ENCODE results near the gene DEDD2.
A peak's percentile ranks its signal among the peaks of the same experiment; 100 is the strongest.

Gene DEDD2

DNA sequence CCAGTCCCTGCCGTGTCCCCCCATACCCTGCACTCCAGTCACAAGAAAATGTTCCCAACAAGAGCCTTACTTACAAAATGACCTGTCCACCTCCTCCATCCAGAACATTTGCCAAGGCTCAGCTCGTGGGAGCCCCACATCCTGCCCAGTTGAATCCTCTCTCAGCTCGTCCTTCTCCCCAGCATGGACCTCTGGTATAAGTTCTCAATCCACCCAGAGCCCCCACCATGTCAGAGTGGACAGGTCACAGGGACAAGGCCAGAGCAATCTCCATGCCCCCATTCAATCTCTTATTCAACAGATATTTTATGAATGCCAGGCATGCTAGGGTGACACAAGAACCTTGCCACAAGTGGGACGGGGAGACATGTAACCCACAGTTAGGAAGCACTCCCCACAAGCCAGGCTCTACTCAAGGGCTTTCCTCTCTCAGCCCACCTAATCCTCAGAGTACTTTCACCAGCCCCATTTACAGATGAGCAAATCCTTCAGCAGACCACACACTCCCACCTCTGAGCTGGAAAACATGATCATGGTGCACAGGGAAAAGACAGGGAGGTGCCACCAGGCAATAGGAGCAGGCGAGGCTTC lies 15.1 kb downstream of the DEDD2 start:
- Mint-ChIP-seq H3K9me3 (no peaks in the 10 kb centered on the region), H3K4me3 (peak overlapping the region; percentile 61), H3K4me1 (peaks cover 85% of the 10 kb centered on the region), H3K27me3 (no peaks in the 10 kb centered on the region), H3K36me3 (ENCODE audit: low read depth) (peaks cover 33% of the 10 kb centered on the region), H3K27ac (peak overlapping the region; percentile 92)
- ATAC-seq (no peak), DNase-seq (no peak)

DNA sequence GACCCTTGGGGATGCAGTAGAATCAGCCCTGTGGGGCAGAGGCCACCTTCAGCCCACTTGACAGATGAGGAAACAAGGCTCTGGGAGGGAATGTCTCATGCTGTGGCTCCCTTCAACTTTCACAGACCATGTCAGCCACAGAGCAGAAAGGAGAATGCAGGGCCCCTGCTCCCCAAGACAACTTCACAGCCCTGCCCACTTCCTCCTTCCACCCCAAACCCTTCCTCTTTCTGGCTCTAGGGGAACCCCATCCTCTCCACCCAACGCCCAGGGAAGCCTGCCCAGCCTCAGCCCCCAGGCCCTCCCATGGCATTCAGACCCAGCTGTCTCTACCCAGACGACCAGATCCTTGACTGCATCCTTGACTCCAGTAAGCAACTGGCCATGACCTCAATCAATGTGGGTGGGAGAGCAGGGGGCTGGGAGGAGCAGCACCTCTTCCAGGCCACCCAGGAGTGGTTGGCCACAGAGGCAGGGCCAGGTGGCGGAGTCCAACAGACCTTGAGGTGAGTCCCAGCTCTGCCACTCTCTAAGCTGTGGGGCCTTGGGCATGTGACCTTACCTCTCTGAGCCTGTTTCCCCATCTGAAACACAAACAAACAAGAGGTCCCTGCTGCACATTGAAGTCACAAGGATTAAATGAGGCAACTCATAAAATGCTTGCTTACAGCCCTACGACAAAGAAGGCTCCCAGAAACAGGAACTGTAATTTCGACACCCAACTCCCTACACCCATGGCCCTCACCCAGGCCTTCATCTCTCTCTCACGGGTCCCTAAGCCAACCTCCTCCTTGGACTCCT lies 15.8 kb downstream of the DEDD2 start:
- ATAC-seq (peak; percentile 59), DNase-seq (peak; percentile 61)
- Mint-ChIP-seq H3K9me3 (no peaks in the 10 kb centered on the region), H3K27ac (peak overlapping the region; percentile 92), H3K27me3 (no peaks in the 10 kb centered on the region), H3K4me3 (peak overlapping the region; percentile 61), H3K4me1 (peaks cover 86% of the 10 kb centered on the region), H3K36me3 (ENCODE audit: low read depth) (peaks cover 33% of the 10 kb centered on the region)

DNA sequence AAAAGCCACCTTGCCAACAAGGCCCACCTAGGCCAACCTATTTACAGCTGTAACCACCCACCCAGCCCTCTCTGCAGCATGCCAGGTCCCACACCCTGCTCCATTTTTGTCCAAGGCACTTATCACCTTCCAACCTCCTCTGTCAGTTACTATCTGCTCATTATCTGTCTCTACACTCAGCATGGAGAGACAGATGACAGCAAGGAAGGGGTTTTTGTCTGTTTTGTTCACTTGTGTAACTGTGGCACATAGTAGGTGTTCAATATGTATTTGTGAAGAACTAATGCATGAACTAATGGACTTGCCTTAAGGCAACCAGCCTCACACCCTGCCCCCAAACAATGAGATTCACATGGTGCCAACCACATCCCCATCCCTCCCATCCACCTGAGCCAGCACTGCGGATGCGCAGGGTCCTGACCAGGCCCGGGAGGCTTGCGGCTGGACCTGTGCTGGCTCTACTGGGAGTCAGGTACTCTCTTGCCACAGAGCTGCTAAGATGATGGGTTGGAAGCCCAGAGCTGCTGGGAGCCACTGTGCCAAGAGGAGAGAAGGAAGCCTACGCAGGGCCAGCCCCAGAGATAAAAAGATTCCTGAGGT lies 17.3 kb downstream of the DEDD2 start:
- H3K27ac Mint-ChIP-seq = peak overlapping the region; percentile 92
- H3K36me3 Mint-ChIP-seq (ENCODE audit: low read depth) = peaks cover 34% of the 10 kb centered on the region
- ATAC-seq (no peak), DNase-seq (no peak)
- H3K4me1 Mint-ChIP-seq = peaks cover 86% of the 10 kb centered on the region
- H3K9me3 Mint-ChIP-seq = no peaks in the 10 kb centered on the region
- no peaks in the 10 kb centered on the region for H3K27me3 Mint-ChIP-seq
- peak overlapping the region; percentile 68 for H3K4me3 Mint-ChIP-seq

DNA sequence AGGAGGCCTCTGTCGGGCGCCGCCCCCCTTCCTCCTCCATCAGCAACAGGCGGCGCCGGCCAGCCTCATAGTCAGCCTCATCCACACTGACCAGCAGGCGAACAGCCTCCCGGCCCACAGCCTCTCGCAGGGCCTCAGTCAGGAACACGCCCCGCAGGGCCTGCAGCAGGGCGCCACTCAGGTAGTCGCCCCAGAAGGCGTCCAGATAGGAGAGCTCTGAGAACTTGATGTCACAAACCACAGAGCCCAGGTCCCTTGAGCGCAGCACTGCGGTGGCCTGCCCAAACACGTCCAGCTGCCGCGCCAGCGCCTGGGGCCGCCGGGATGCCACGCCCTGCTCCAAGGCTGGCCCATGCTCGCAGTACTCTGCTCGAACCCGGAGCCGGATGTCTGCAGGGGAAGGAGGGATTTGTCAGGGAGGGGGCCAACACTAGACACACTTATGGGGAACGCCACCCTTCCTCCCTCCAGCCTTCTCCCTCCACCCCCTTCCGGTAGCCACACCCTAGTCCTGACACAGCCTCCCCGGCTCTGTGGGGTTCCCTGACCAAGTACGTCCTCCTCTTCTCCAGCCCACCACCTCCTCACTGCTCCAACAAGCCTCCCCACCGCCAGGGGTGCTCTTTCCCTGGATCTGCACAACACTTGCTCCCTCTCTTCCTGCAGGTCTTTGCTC lies 17.9 kb downstream of the DEDD2 start:
- peak overlapping the region; percentile 92 for H3K27ac Mint-ChIP-seq

DNA sequence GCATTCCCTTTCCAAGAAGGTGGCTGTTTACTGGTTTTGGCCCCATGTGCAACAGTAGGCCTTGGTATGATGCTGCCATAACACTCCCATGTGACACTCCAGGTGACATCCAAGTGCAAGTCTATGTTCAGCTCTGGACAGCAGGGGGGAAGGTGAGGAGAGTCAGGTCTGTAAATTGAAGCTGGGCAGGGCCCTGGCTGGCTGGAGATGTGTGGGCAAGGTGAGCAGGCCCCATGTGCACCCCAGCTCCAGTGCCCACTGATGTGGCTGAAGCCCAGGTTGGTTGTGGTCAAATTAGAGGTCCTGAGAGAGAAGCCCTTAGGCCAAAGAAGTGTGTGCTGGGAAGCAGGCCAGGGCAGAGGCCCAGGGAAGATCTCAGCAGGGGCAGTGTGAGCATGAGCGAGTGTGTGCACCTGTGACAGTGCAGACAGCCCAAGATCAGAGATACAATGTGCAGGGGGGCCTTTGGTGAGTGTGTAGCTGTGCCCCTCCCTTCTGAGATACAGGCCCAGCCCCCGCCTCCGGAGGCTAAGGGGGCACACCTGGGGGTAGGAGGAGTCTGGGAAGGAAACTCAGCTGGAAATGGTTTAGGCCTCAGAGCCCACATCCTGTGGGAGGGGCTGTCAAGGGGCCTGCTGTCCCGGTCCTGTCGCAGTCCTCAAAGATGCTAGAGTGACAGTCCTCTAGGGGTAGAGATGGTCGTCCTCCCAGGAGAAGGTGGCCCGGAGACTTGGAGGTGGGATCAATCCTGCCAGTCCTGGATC lies 18.6 kb downstream of the DEDD2 start:
- H3K4me1 Mint-ChIP-seq = peaks cover 76% of the 10 kb centered on the region
- H3K27ac Mint-ChIP-seq = peak overlapping the region; percentile 92
- no peaks in the 10 kb centered on the region for H3K27me3 Mint-ChIP-seq
- peaks cover 27% of the 10 kb centered on the region for H3K36me3 Mint-ChIP-seq (ENCODE audit: low read depth)
- ATAC-seq (peak; percentile 64), DNase-seq (peak; percentile 68)
- H3K4me3 Mint-ChIP-seq = peak overlapping the region; percentile 68
- H3K9me3 Mint-ChIP-seq = no peaks in the 10 kb centered on the region

More for the DNA sequence above, 17.9 kb downstream of the DEDD2 start:
- ATAC-seq = peak; percentile 70
- Mint-ChIP-seq H3K9me3 (no peaks in the 10 kb centered on the region), H3K27me3 (no peaks in the 10 kb centered on the region), H3K36me3 (ENCODE audit: low read depth) (peaks cover 29% of the 10 kb centered on the region), H3K4me1 (peaks cover 80% of the 10 kb centered on the region), H3K4me3 (peak overlapping the region; percentile 68)
- peak; percentile 74 for DNase-seq

DNA sequence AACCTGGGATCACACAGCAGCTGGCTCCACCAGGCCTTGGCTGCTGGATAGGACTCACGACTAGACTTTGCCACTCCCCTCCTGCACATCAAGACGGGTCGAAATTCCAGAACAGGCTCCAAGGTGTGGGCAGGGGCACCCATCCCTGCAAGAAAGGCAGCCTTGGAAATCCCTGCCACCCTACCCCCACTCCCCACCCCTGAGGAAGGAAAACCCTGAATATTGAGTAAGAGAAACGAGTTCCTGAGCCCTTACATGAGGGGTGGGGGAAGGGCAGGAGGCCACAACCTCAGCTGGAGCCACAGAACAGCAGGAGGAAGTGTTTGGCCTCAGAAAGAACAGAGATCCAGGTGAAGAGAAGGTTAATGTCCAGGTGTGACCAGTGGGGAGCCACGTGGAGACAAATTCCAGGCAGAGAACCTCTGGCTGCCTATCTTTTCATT lies 20.1 kb downstream of the DEDD2 start:
- Mint-ChIP-seq H3K27me3 (no peaks in the 10 kb centered on the region), H3K9me3 (peaks cover 4% of the 10 kb centered on the region), H3K4me1 (peaks cover 66% of the 10 kb centered on the region), H3K36me3 (ENCODE audit: low read depth) (peaks cover 26% of the 10 kb centered on the region), H3K27ac (peak overlapping the region; percentile 49), H3K4me3 (no peak overlapping the region)
- no peak for ATAC-seq
- DNase-seq = no peak

DNA sequence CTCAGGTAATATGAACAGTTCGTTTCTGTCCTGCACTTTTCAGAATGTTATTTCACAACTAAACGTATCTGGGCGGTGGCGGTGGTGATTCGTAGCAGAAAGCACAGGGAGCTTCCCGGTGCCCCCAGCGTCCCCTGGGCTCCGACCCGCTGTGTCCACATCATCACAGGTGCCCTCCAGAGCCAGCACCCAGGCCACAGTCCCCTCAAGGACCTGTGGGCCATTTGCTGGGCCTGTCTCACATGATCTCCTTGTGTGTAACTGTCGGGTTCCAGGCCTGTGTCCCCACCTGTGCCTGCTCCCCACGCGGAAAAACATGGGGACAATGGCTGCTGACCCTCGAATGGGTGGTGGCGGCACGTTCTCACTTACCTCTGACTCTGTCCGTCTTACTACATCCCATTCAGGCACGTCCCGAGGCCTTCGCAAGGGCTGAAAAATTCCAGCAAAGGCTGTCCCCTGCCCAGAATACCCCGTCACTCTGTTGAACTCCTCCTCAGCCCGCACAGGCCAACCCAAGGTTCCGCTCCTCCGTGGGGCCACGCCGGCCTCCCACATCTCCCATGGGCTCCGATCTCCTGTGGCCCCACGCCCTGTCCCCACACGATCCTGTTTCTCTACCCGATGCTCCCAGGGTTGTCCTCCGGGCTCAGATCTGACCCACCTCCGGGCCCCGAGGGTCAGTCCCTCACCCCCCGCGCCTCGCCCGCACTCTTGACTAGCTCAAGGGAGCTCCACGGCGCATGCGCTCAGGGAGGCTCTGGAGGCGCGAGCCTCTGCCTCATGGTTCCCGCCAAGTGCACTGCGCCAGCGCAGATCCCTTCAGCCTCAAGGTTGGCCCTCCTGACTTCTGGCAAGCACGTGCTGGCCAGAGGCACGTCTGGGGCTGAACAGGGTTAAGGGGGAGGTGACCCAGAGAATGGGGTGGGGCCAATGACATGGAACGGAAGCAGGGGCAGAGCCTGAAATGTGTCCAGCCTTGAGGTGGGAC lies 21.2 kb downstream of the DEDD2 start:
- peaks cover 4% of the 10 kb centered on the region for H3K9me3 Mint-ChIP-seq
- no peaks in the 10 kb centered on the region for H3K27me3 Mint-ChIP-seq
- ATAC-seq = no peak
- H3K36me3 Mint-ChIP-seq (ENCODE audit: low read depth) = peaks cover 25% of the 10 kb centered on the region
- no peak overlapping the region for H3K4me3 Mint-ChIP-seq
- peaks cover 66% of the 10 kb centered on the region for H3K4me1 Mint-ChIP-seq
- DNase-seq = no peak
- peak overlapping the region; percentile 11 for H3K27ac Mint-ChIP-seq

DNA sequence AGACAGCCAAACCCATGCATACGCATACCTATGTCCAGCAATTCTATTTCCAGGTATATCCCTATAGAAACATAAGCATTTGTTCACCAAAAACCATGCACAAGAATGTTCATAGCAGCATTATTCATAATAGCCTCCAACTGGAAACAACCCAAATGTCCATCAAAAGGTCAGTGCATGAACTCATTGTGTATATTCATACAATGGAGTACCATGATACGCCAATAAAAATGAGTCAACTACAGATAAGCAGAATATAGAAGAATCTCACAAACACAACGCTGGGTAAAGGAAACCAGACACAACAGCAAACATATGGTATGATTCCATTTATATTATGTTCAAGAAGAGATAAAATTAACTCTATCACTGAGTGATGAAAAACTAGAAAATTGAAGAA lies 23.8 kb downstream of the DEDD2 start:
- peaks cover 4% of the 10 kb centered on the region for H3K9me3 Mint-ChIP-seq
- ATAC-seq (no peak), DNase-seq (no peak)
- no peak overlapping the region for H3K4me3 Mint-ChIP-seq
- H3K36me3 Mint-ChIP-seq (ENCODE audit: low read depth) = peaks cover 16% of the 10 kb centered on the region
- peaks cover 49% of the 10 kb centered on the region for H3K4me1 Mint-ChIP-seq
- peak overlapping the region; percentile 46 for H3K27ac Mint-ChIP-seq
- H3K27me3 Mint-ChIP-seq = no peaks in the 10 kb centered on the region

DNA sequence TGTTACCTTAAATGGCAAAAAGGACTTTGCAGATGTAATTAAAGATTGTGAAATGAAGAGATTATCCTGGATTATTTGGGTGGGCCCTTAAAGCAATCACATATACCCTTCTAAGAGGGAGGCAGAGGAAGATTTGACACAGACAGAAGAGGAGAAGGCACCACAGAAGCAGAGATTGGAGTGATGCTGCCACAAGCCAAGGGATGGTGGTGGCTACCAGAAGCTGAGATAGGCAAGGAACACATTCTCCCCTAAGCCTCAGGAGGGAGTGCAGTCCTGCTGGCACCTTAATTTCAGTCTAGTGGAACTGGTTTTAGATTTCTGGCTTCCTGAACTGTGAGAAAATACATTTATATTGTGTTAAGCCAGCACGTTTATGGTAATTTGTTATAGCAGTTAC lies 24.2 kb downstream of the DEDD2 start:
- peaks cover 46% of the 10 kb centered on the region for H3K4me1 Mint-ChIP-seq
- no peak overlapping the region for H3K27ac Mint-ChIP-seq
- H3K36me3 Mint-ChIP-seq (ENCODE audit: low read depth) = peaks cover 13% of the 10 kb centered on the region
- no peak overlapping the region for H3K4me3 Mint-ChIP-seq
- no peak for ATAC-seq
- no peaks in the 10 kb centered on the region for H3K27me3 Mint-ChIP-seq
- DNase-seq = no peak
- peaks cover 4% of the 10 kb centered on the region for H3K9me3 Mint-ChIP-seq

DNA sequence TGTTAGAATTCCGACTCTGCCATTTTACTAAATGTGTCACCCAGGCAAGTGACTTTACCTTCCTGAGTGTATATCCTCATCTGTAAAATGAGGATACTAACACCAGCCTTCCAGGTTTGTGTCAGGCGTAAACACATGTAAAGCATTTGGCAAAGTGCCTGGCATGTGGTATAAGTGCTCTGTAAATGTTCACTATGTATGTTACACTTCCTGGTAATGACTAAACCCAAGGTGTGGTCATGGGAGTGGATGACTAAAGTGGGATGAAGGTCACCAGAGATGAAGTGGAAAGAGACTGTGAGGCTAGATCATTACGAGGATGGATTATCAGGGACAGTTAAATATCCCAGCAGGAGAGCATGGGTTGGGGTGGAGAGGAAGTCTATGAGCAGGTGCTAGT lies 25.6 kb downstream of the DEDD2 start:
- Mint-ChIP-seq H3K27me3 (no peaks in the 10 kb centered on the region), H3K27ac (peak overlapping the region; percentile 78), H3K4me1 (peaks cover 33% of the 10 kb centered on the region), H3K36me3 (ENCODE audit: low read depth) (peaks cover 12% of the 10 kb centered on the region), H3K9me3 (peaks cover 4% of the 10 kb centered on the region), H3K4me3 (no peak overlapping the region)
- ATAC-seq = peak; percentile 87
- DNase-seq = peak; percentile 46

DNA sequence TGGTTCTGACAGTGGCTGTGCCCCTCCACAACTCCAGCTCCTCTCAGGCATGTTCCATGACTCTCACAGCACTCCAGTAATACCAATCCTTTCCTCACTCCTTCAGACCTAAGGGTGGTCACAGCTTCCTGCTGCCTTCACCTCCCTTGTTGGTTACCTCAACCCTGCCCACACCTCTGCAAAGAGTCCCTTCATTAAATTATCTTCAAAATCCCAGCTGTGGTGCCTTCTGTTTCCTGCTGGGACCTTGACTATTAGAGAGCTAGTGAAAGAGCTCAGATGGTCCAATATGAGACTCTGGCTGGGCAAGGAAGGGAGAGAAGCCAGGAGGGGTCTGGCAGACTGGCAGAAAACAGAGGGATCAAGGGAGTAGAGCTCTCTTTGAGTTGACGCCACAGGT lies 26.1 kb downstream of the DEDD2 start:
- H3K36me3 Mint-ChIP-seq (ENCODE audit: low read depth) = peaks cover 7% of the 10 kb centered on the region
- H3K4me3 Mint-ChIP-seq = no peak overlapping the region
- H3K4me1 Mint-ChIP-seq = peaks cover 29% of the 10 kb centered on the region
- DNase-seq = no peak
- H3K27ac Mint-ChIP-seq = peak overlapping the region; percentile 40
- peaks cover 4% of the 10 kb centered on the region for H3K9me3 Mint-ChIP-seq
- peak; percentile 48 for ATAC-seq
- H3K27me3 Mint-ChIP-seq = no peaks in the 10 kb centered on the region

DNA sequence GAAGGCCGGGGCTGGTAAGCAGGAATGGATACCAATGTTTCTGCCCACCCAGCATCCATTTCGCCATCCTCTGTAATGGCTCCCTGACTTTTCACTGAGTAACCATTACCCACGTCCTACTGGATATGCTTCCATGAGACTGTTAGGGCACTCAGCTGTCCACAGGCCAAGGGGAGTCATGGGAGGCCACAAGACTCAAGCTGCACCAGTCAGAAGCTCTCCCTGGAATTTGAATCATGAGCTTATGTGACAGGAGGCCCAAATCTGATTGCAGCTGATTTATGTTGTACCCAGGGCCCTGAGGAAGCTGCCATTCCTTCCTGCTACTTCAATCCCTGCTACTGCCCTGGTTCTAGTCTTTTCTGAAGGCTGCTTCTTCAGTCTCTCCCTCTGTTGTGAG lies 28.3 kb downstream of the DEDD2 start:
- Mint-ChIP-seq H3K9me3 (peaks cover 4% of the 10 kb centered on the region), H3K4me3 (no peak overlapping the region), H3K27me3 (no peaks in the 10 kb centered on the region), H3K27ac (no peak overlapping the region), H3K4me1 (peaks cover 38% of the 10 kb centered on the region), H3K36me3 (ENCODE audit: low read depth) (peaks cover 5% of the 10 kb centered on the region)
- ATAC-seq = no peak
- DNase-seq = no peak

DNA sequence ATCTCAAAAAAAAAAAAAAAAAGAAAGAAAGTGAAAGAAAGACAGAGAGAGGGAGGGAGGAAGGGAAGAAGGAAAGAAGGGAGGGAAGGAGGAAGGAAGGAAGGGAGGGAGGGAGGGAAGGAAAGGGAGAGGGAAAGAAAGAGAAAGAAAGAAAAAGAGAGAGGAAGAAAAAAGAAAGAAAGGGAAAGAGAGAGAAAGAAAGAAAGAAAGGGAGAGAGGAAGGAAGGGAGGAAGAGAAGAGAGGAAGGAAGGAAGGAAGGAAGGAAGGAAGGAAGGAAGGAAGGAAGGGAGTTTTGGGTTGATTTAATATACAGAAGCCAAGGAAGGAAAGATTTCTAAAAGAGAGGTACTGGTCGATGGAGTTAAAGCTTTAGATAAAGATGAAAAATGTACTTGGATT lies 28.8 kb downstream of the DEDD2 start:
- H3K4me1 Mint-ChIP-seq = peaks cover 39% of the 10 kb centered on the region
- DNase-seq (no peak), ATAC-seq (no peak)
- peaks cover 4% of the 10 kb centered on the region for H3K9me3 Mint-ChIP-seq
- H3K4me3 Mint-ChIP-seq = no peak overlapping the region
- no peaks in the 10 kb centered on the region for H3K27me3 Mint-ChIP-seq
- no peak overlapping the region for H3K27ac Mint-ChIP-seq
- peaks cover 5% of the 10 kb centered on the region for H3K36me3 Mint-ChIP-seq (ENCODE audit: low read depth)
